Epithelial cell of proximal tubule (primary cell): ENCODE measurements around the gene TCEA2. TPM values are rescaled to one million over a fixed set of nuclear protein-coding genes. Genes with fewer than 3 reads are reported as not detected.

ENCODE experiments used
- DNase-seq: peaks from one replicate; pipeline ENCODE4 v3.0.0-alpha.2; 2011; ENCODE audit warnings: low read depth
- H3K4me3 ChIP-seq: 2 replicates; pipeline ENCODE4 v1.5.1; 2011; ENCODE audit warnings: low read depth, mild to moderate bottlenecking, low read length
- total RNA-seq: library from RNA; depleted of rRNA; stranded (reverse); fragments of >200 nt; gene quantifications from 2 replicates; pipeline ENCODE4 v1.2.3, GENCODE V29; 2015
- TF ChIP-seq, protein P1 (sequence below): conservative IDR thresholded peaks from 2 replicates; pipeline ENCODE4 v1.5.1; 2012; ENCODE audit warnings: low read depth, mild to moderate bottlenecking, low read length

The TCEA2 gene
- total RNA-seq, 1 donor from 2014 or later, result 14.6 TPM

DNA sequence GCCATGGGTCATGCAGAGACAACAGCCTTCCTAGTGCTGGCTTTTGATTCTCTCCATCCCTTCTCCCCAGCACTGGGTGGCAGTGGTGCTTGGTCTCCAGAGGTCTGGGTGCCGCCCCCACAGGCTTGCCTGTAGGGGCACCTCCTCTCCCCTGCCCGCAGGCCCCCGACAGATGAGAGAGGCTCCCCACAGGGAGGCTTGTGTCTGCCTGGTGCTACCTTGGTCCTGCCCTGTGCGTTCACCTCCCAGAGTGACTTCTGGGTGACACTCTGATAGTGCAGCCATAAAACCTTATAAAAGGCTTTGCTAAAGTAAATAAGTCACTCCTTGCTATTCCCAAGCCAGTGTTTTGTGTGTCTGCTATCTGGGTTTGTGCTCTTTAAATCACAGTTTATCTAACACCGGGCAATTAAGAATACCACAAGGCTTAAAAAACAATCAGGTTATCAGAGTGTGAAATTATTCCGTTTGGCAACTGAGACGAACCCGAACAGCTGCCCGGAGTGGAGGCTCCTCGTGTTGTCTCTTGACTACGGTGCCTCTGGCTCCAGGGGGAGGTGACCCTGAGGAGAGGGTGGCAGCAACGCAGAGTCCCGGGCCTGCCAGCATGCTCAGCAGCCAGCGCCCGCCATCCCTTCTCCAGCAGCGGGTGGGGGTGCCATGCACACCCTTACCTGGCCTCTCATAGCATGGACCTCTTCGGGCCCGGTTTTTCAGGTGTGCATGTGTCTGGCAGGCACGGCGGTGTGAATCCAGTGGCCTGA is 32.4 kb upstream of the TCEA2 start:
- DNase-seq, result no peak
- TF ChIP-seq, protein P1, sequence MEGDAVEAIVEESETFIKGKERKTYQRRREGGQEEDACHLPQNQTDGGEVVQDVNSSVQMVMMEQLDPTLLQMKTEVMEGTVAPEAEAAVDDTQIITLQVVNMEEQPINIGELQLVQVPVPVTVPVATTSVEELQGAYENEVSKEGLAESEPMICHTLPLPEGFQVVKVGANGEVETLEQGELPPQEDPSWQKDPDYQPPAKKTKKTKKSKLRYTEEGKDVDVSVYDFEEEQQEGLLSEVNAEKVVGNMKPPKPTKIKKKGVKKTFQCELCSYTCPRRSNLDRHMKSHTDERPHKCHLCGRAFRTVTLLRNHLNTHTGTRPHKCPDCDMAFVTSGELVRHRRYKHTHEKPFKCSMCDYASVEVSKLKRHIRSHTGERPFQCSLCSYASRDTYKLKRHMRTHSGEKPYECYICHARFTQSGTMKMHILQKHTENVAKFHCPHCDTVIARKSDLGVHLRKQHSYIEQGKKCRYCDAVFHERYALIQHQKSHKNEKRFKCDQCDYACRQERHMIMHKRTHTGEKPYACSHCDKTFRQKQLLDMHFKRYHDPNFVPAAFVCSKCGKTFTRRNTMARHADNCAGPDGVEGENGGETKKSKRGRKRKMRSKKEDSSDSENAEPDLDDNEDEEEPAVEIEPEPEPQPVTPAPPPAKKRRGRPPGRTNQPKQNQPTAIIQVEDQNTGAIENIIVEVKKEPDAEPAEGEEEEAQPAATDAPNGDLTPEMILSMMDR, result no peak
- H3K4me3 ChIP-seq, result no peak overlapping the region

DNA sequence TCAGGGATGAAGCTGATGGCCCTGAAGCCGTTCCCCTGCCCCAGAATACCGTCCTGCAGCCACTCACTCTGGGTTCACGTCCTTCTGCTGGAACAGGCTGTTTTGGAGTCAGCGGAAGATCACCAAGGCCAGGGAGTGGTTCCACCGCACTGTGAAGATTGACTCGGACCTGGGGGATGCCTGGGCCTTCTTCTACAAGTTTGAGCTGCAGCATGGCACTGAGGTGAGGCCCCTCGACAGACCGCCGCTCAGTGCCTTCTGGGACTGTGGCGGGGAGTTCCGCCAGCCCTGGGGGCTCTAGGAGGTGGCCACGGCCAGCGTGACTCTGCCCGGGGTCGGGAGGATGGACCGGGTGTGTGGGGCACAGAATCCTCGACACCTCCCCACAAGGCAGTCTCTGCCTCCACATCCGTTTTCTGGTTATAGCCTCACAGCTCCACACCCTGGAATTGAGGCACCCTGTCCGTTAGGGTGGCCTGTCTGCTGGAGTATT is 31.1 kb upstream of the TCEA2 start:
- TF ChIP-seq, protein P1, result no peak
- H3K4me3 ChIP-seq, result no peak overlapping the region
- no peak for DNase-seq

DNA sequence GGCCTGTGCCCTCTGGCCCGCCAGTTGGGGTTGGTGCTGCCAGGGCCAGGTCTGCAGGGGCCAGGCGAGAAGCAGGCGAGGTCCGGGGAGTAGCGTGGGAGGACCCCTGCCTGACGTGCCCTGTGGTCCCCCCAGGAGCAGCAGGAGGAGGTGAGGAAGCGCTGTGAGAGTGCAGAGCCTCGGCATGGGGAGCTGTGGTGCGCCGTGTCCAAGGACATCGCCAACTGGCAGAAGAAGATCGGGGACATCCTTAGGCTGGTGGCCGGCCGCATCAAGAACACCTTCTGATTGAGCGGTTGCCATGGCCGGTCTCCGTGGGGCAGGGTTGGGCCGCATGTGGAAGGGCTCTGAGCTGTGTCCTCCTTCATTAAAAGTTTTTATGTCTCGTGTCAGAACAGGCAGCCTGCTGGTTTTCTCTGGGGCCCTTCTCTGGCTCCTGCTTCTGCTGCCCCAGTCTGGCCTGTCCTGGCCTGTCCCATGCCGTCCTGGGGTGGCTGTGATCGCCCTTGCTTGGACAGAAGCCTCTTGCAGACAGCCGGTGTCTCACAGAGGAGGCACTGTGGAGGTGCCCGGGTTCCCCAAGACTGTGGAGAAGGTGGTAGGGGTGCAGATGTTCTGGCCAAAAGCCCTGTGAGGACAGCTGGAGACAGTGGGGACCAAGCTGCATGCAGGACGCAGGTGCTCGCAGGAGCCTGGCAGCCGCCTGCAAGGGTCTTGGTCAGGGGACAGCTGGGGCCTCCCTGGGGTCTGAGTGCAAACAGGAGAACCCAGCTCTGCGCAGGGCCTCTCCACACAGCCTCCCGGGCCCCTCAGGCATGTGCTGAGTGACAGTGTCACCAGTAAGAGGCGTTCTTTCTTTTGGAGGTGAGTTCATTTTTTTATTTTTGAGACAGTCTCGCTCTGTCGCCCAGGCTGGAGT is 30.0 kb upstream of the TCEA2 start:
- no peak for DNase-seq
- no peak overlapping the region for H3K4me3 ChIP-seq
- TF ChIP-seq, protein P1, result no peak

DNA sequence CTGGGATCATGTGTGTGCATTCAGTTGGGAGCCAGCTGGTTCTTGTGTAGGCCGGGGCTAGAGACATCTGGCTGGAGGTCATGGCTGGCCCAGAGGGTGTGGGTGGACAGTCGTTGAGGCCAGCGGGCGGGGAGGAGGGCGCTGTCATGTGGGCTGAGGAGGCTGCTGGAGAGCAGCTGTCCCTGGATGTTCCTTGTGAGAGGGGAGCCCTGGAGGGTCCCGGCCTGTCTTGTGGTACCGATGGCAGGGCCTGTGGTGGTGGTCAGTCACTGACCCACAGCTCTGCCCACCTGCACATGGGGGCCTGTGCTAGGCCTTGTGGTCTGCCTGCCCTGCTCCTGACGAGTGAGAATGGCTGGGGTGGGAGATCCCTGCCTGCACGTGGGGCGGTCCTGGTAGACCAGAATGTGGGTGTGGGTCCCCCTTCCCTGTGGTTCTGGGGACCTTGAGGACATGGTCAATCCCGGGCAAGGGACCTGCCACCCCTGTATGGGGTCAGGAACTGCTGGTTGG is 29.0 kb upstream of the TCEA2 start:
- H3K4me3 ChIP-seq, result no peak overlapping the region
- no peak for DNase-seq
- TF ChIP-seq, protein P1, result no peak

DNA sequence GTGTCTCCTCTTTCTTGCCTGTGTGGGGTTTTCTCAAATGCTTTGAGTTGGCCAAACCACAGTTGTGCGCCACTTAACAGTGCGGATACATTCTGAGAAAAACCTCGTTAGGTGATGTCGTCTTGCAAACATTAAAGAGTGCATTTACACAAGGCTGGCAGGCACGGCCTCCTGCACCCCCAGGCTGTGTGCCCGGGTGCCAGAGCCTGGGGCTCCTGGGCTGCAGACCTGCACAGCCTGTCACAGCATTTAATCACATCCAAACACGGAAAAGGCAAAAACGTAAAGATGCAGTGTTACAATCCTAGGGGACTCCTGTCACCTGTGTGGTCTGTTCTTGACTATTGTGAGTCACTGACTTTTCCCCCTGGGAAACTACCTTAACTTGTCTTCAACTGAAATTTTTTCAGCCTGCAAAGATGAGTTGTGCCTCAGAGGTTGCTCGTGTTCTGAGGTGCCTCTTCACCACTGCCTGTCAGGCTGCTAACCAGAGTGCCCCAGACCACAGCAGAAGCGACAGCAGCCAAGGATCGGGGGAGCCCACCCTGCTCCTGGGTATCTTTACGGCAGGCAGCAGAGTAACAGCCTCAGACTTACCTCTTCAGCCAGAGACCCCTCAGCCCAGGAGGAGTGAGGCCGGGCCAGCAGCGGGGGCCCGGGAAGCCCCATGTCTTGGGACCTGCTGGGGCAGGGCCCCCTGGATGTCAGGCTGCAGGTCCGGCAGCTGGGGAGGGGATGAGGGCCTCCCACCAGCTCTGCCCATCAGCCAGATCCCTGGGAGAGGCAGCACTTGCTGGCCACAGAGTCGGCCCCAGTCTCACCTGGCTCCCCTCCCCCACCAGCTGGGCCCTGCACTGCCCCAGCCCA is 27.7 kb upstream of the TCEA2 start:
- no peak overlapping the region for H3K4me3 ChIP-seq
- TF ChIP-seq, protein P1, result no peak
- DNase-seq, result no peak

DNA sequence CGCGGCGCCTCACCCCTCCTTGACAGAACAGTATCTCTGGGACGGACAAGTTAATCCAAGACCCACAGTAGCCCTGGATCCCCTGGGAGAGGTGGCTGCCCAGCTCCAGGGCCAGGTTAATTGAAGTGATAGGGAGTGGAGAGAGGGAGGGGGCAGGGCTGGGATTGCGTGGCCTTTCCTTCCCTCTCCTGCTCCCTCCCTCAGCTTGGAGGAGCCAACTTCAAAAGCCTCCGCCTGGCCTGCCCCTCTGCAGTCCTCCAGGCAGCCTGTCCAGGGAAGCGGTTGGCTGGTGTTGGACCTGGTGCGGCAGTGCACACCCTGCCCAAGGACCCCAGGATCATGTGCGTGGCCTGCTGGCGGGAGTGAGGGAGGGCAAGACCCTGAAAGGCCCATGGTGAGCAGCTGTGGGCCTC is 27.1 kb upstream of the TCEA2 start, which contains the start of gene C20orf204:
Gene C20orf204, plus strand, starts transcription at position 250 of the 413 bp plus-strand sequence. Its CDS starts 142 bp downstream, at position 392.
- H3K4me3 ChIP-seq, result no peak within 1 kb of the TSS
- no peak for DNase-seq
- TF ChIP-seq, protein P1, result no peak
